GM19324 (cell line): ENCODE results near the gene ZNF75A.

Source experiments
- ATAC-seq: cut with Tn5 transposase; IDR thresholded peaks from one replicate; pipeline ENCODE4 v1.9.1; 2021; ENCODE audit warnings: mild to moderate bottlenecking, moderate library complexity; ENCODE audit not compliant: unreplicated experiment, low FRiP score

Gene ZNF75A

GRCh38 chr16:3362931-3363330, 57.6 kb downstream of the ZNF75A start:
- no peak for ATAC-seq

- no peak for ATAC-seq
Measured at GRCh38 chr16:3363793-3364192, 58.5 kb downstream of the ZNF75A start.

- ATAC-seq, result no peak
Measured at GRCh38 chr16:3364774-3365427, 59.6 kb downstream of the ZNF75A start.
